Sigmoid colon (tissue), 7 donors: ENCODE results near the gene FAM228A. TPM values are rescaled to one million over a fixed set of nuclear protein-coding genes. Genes with fewer than 3 reads are reported as not detected.

Experiments used
- DNase-seq: peaks from one replicate; pipeline ENCODE4 v3.0.0-alpha.2; 2019
- H3K27ac ChIP-seq, 4 donors: fragments of 200-600 bp; sonication (generic); one replicate each; pipeline ENCODE4 v1.5.1; 2016 to 2019; ENCODE audit warnings: mild to moderate bottlenecking in 1 of 4
- H3K27me3 ChIP-seq, 3 donors: fragments of 200-600 bp; sonication (generic); one replicate each; pipeline ENCODE4 v1.5.1; 2019; ENCODE audit warnings: mild to moderate bottlenecking in 1 of 3
- H3K36me3 ChIP-seq, 4 donors: fragments of 200-600 bp; sonication (generic); one replicate each; pipeline ENCODE4 v1.5.1; 2016 to 2019
- H3K4me1 ChIP-seq, 4 donors: fragments of 200-600 bp; sonication (generic); one replicate each; pipeline ENCODE4 v1.5.1; 2017 to 2019
- H3K4me3 ChIP-seq, 4 donors: fragments of 200-600 bp; sonication (generic); one replicate each; pipeline ENCODE4 v1.5.1; 2017 to 2019; ENCODE audit warnings: mild to moderate bottlenecking in 2 of 4, moderate library complexity in 1 of 4
- H3K9me3 ChIP-seq, 4 donors: fragments of 200-600 bp in 3 of 4; sonication (generic) in 3 of 4; one replicate each; pipeline versions ENCODE4 v1.5.1 to v1.6.1; 2013 to 2019
- CTCF ChIP-seq, 4 experiments: fragments of 450-650 bp in 3 of 4; fragments of 200-600 bp in 1 of 4; IDR thresholded peaks; one replicate each; pipeline ENCODE4 v1.5.1; 2016 to 2019; ENCODE audit warnings: antibody characterized with exemption in 4 of 4, mild to moderate bottlenecking in 3 of 4, moderate library complexity in 2 of 4
- EP300 ChIP-seq, 4 donors: sonication (generic); formaldehyde crosslinking; IDR thresholded peaks; one replicate each; pipeline ENCODE4 v1.6.1; 2017; ENCODE audit warnings: antibody characterized with exemption in 4 of 4
- POLR2A ChIP-seq, 2 donors: fragments of 450-650 bp; IDR thresholded peaks; one replicate each; pipeline ENCODE4 v1.6.1; 2016; ENCODE audit warnings: antibody characterized with exemption in 2 of 2, mild to moderate bottlenecking in 2 of 2, moderate library complexity in 2 of 2
- POLR2AphosphoS5 ChIP-seq, 4 donors: sonication (generic); formaldehyde crosslinking; IDR thresholded peaks; one replicate each; pipeline ENCODE4 v1.6.1; 2017; ENCODE audit warnings: antibody characterized with exemption in 4 of 4
- WGBS, 2 donors: extraction: QIAGEN DNeasy Blood & Tissue Kit; methylation state at CpG; one replicate each; pipeline ENCODE4 v1.1.7; 2013; 5-methylcytosine and 5-hydroxymethylcytosine counted together
- intact Hi-C: fragments of 100-400 bp; cut with DNase I; formaldehyde crosslinking; loops from one replicate; pipeline ENCODE4 v1.15.1; 2023
- polyA plus RNA-seq, 3 donors: library from polyadenylated mRNA; stranded (reverse); fragments of 200-250 nt; gene quantifications; one replicate each; pipeline ENCODE4 v1.2.3, GENCODE V29; 2013
- total RNA-seq, 4 donors: library from RNA; depleted of rRNA; stranded (reverse); fragments of >200 nt; gene quantifications; one replicate each; pipeline ENCODE4 v1.1.0, GENCODE V29; 2016
- donor health status: healthy with polysubstance abuse.
- donor health status: Bipolar disorder and iron deficiency.
- donor health status: healthy.

FAM228A gene
- total and polyA plus RNA-seq, 7 donors: 0.23 to 3.6 (median 1.8) TPM; not detected in 2

DNA sequence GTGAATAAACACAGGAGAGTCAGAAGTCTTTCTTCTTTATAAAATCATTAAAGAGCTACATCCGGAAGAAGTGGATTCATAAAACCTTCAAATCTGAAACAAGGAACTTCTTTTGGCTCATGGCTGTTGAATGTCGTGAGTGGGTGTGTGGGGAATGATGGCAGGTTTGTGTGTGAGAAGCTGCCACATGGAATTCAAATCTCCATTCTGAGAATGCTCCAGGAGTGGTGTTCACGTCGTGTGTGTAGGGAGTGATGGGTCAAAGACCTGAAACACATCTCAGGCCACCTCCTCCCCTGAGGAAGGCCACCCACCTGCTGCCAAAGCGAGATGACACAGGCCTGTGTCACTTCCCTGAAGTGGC, 28.9 kb downstream of the FAM228A start:
- intact Hi-C loops: no loop called here
- H3K27ac ChIP-seq: no peak overlapping the region
- H3K4me3 ChIP-seq: no peak overlapping the region
- H3K36me3 ChIP-seq: peaks cover 13 to 69% (median 30%) of the 10 kb centered on the region in 4 donors
- H3K9me3 ChIP-seq: no peaks in the 10 kb centered on the region
- H3K27me3 ChIP-seq: no peaks in the 10 kb centered on the region
- no peaks in the 10 kb centered on the region for H3K4me1 ChIP-seq
- 88 to 91% methylated on average over 5 of the region's 5 CpGs for WGBS, 2 donors
- TF ChIP-seq POLR2A (IDR thresholded peaks at IDR 0.05) (no peak), CTCF (IDR thresholded peaks at IDR 0.05) (no peak), EP300 (IDR thresholded peaks at IDR 0.05) (no peak), POLR2AphosphoS5 (IDR thresholded peaks at IDR 0.05) (no peak)
- no peak for DNase-seq

DNA sequence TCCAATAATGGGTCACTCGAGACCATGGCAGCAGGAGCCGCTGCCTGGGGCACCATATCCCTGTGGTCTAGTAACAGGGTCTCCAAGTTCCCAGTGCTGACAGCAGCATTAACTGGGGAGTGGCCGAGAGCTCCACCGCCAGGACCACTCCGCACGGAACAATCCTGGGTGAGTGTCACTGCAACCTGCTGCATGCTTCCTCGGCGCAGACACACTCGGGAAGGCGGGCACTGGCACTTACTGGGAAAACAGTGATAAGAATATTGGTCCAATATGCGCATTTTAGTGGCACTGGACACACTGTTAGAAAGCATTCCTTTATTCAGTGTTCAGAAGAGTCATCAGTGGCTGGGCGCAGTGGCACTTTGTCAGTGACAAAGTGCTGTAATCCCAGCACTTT, 29.7 kb downstream of the FAM228A start:
- H3K27me3 ChIP-seq: no peaks in the 10 kb centered on the region
- H3K9me3 ChIP-seq: no peaks in the 10 kb centered on the region
- intact Hi-C loops: no loop called here
- no peak for DNase-seq
- no peak overlapping the region for H3K27ac ChIP-seq
- no peaks in the 10 kb centered on the region for H3K4me1 ChIP-seq
- TF ChIP-seq POLR2AphosphoS5 (IDR thresholded peaks at IDR 0.05) (no peak), POLR2A (IDR thresholded peaks at IDR 0.05) (no peak), CTCF (IDR thresholded peaks at IDR 0.05) (no peak), EP300 (IDR thresholded peaks at IDR 0.05) (no peak)
- H3K36me3 ChIP-seq: peaks cover 21 to 76% (median 37%) of the 10 kb centered on the region in 4 donors
- 96 to 98% methylated on average over 12 of the region's 12 CpGs for WGBS, 2 donors
- no peak overlapping the region for H3K4me3 ChIP-seq

GRCh38 chr2:24205131-24205530, 30.3 kb downstream of the FAM228A start:
- no peaks in the 10 kb centered on the region for H3K4me1 ChIP-seq
- WGBS, 2 donors: 91 to 95% methylated on average over 4 of the region's 4 CpGs
- DNase-seq: no peak
- no peak for TF ChIP-seq CTCF (IDR thresholded peaks at IDR 0.05)
- TF ChIP-seq EP300 (IDR thresholded peaks at IDR 0.05): no peak
- TF ChIP-seq POLR2A (IDR thresholded peaks at IDR 0.05): no peak
- no peak for TF ChIP-seq POLR2AphosphoS5 (IDR thresholded peaks at IDR 0.05)
- no peaks in the 10 kb centered on the region for H3K9me3 ChIP-seq
- intact Hi-C loops: no loop called here
- no peak overlapping the region for H3K4me3 ChIP-seq
- peaks cover 23 to 83% (median 42%) of the 10 kb centered on the region in 4 donors for H3K36me3 ChIP-seq
- H3K27me3 ChIP-seq: no peaks in the 10 kb centered on the region
- no peak overlapping the region for H3K27ac ChIP-seq

GRCh38 chr2:24206242-24206641, 31.4 kb downstream of the FAM228A start:
- intact Hi-C loops: no loop called here
- peaks cover 23 to 91% (median 44%) of the 10 kb centered on the region in 4 donors for H3K36me3 ChIP-seq
- H3K4me3 ChIP-seq: no peak overlapping the region
- H3K9me3 ChIP-seq: no peaks in the 10 kb centered on the region
- no peak overlapping the region for H3K27ac ChIP-seq
- TF ChIP-seq POLR2AphosphoS5 (IDR thresholded peaks at IDR 0.05) (no peak), POLR2A (IDR thresholded peaks at IDR 0.05) (no peak), EP300 (IDR thresholded peaks at IDR 0.05) (no peak), CTCF (IDR thresholded peaks at IDR 0.05) (no peak)
- H3K4me1 ChIP-seq: no peaks in the 10 kb centered on the region
- H3K27me3 ChIP-seq: no peaks in the 10 kb centered on the region
- no peak for DNase-seq
- 94 to 96% methylated on average over 6 of the region's 6 CpGs for WGBS, 2 donors

- Histone ChIP-seq H3K4me3 (no peak overlapping the region), H3K36me3 (peaks cover 23 to 91% (median 45%) of the 10 kb centered on the region in 4 donors), H3K27ac (no peak overlapping the region), H3K4me1 (no peaks in the 10 kb centered on the region), H3K9me3 (no peaks in the 10 kb centered on the region), H3K27me3 (no peaks in the 10 kb centered on the region)
- TF ChIP-seq POLR2A (IDR thresholded peaks at IDR 0.05) (no peak), EP300 (IDR thresholded peaks at IDR 0.05) (no peak), POLR2AphosphoS5 (IDR thresholded peaks at IDR 0.05) (no peak), CTCF (IDR thresholded peaks at IDR 0.05) (no peak)
- intact Hi-C loops: no loop called here
- DNase-seq: no peak
- WGBS, 2 donors: 86 to 88% methylated on average over 8 of the region's 8 CpGs
Observed at GRCh38 chr2:24206714-24207113, 31.9 kb downstream of the FAM228A start.
